ENCODE measurements around the gene IQCK. TPM values are rescaled to one million over a fixed set of nuclear protein-coding genes. Genes with fewer than 3 reads are reported as not detected.

The IQCK gene
- total RNA-seq, 2 donors from 2014 or later = 26.0 to 42.2 TPM

DNA sequence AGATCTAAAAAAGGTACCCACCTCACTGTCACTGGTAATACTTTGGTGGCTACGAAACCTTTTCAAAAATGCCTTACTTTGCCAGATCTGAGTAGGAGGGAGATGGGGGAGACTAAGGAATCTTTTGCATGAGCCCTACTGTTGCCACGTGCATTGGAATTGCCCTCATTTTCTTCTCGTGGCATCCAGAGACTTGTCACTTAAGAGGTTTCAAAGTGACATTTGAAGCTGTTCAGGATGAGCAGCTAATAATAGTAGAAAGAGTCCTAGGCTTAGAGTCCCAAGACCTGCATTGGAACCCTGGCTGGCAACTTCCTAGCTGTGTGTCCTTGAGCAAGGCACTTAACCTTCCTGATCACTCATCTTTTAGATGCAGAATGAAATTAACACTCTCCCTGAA, 123.1 kb downstream of the IQCK start:
- Histone ChIP-seq H3K4me3 (no peak overlapping the region), H3K27ac (no peak overlapping the region), H3K9me3 (no peaks in the 10 kb centered on the region), H3K4me1 (replicated peaks) (no peaks in the 10 kb centered on the region), H3K27me3 (replicated peaks; ENCODE audit: insufficient read depth) (no peaks in the 10 kb centered on the region), H3K36me3 (no peaks in the 10 kb centered on the region)
- WGBS = 79% methylated on average over 3 of the region's 3 CpGs
- intact Hi-C loops (cut with DNase I) = no loop called here
- TF ChIP-seq, protein P1, sequence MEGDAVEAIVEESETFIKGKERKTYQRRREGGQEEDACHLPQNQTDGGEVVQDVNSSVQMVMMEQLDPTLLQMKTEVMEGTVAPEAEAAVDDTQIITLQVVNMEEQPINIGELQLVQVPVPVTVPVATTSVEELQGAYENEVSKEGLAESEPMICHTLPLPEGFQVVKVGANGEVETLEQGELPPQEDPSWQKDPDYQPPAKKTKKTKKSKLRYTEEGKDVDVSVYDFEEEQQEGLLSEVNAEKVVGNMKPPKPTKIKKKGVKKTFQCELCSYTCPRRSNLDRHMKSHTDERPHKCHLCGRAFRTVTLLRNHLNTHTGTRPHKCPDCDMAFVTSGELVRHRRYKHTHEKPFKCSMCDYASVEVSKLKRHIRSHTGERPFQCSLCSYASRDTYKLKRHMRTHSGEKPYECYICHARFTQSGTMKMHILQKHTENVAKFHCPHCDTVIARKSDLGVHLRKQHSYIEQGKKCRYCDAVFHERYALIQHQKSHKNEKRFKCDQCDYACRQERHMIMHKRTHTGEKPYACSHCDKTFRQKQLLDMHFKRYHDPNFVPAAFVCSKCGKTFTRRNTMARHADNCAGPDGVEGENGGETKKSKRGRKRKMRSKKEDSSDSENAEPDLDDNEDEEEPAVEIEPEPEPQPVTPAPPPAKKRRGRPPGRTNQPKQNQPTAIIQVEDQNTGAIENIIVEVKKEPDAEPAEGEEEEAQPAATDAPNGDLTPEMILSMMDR (IDR thresholded peaks at IDR 0.05) = no peak
- TF ChIP-seq POLR2AphosphoS5 (IDR thresholded peaks at IDR 0.05) (no peak), POLR2A (IDR thresholded peaks at IDR 0.05) (no peak)
- no peak for DNase-seq (ENCODE audit: low spot score)

DNA sequence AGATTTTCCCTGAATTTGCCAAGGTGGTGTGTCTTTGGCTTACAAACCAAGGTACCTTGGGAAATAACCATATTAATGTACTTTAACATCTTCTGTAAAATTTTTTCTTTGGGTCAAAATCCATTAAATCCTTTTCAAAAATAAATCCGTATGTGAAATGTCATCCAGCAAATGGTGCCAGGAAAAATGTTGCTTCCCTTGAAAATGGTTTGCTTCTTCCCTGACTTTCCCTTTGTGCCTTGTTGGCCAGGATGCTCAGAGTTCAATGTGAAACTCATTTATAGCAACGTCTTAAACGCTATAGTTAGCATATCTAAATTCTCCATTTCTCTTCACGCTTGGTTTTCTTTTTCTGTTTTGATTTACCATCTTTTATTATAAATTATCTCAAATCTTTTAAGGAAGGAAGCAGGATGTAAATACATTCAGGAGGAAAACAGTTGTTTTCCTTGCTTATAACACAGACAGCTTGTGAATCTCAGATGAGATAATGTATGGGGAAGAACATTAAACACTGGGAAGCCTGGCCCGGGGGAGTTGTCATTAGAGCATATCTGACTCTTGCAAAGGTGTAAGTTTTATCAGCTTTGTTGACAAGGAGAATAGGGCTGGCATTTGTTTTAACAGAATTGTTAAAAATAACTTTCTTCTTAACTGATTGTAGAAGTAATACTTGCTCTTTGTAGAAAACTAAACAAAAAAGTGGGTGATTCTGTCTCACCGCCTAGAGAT, 124.5 kb downstream of the IQCK start:
- 75% methylated on average over 6 of the region's 6 CpGs for WGBS
- Histone ChIP-seq H3K36me3 (no peaks in the 10 kb centered on the region), H3K9me3 (no peaks in the 10 kb centered on the region), H3K27me3 (replicated peaks; ENCODE audit: insufficient read depth) (no peaks in the 10 kb centered on the region), H3K4me1 (replicated peaks) (no peaks in the 10 kb centered on the region), H3K27ac (no peak overlapping the region), H3K4me3 (no peak overlapping the region)
- intact Hi-C loops (cut with DNase I) = no loop called here
- TF ChIP-seq, protein P1 (IDR thresholded peaks at IDR 0.05) = no peak
- TF ChIP-seq POLR2A (IDR thresholded peaks at IDR 0.05) (no peak), POLR2AphosphoS5 (IDR thresholded peaks at IDR 0.05) (no peak)
- DNase-seq (ENCODE audit: low spot score) = no peak

DNA sequence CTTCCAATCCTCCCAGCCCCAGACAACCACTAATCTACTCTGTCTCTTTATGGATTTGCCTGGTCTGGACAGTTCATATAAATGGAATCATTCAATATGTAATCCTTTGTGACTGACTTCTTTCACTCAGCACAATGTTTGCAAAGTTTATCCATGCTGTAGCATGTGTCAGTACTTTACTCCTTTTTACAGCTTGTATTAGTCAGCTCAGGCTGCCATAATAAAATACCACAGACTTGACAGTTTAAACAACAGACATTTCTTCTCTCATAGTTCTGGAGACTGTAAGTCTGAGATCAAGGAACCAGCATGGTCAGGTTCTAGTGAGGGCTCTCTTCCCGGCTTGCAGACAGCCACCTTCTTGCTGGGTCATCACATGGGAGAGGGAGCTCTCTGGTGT, 125.3 kb downstream of the IQCK start:
- intact Hi-C loops (cut with DNase I) = no loop called here
- TF ChIP-seq, protein P1 (IDR thresholded peaks at IDR 0.05) = no peak
- no peak for TF ChIP-seq POLR2A (IDR thresholded peaks at IDR 0.05)
- no peak for DNase-seq (ENCODE audit: low spot score)
- Histone ChIP-seq H3K36me3 (no peaks in the 10 kb centered on the region), H3K27me3 (replicated peaks; ENCODE audit: insufficient read depth) (no peaks in the 10 kb centered on the region), H3K4me1 (replicated peaks) (no peaks in the 10 kb centered on the region), H3K9me3 (no peaks in the 10 kb centered on the region), H3K4me3 (no peak overlapping the region), H3K27ac (no peak overlapping the region)
- WGBS = 94% methylated on average over 1 of the region's 1 CpG

DNA sequence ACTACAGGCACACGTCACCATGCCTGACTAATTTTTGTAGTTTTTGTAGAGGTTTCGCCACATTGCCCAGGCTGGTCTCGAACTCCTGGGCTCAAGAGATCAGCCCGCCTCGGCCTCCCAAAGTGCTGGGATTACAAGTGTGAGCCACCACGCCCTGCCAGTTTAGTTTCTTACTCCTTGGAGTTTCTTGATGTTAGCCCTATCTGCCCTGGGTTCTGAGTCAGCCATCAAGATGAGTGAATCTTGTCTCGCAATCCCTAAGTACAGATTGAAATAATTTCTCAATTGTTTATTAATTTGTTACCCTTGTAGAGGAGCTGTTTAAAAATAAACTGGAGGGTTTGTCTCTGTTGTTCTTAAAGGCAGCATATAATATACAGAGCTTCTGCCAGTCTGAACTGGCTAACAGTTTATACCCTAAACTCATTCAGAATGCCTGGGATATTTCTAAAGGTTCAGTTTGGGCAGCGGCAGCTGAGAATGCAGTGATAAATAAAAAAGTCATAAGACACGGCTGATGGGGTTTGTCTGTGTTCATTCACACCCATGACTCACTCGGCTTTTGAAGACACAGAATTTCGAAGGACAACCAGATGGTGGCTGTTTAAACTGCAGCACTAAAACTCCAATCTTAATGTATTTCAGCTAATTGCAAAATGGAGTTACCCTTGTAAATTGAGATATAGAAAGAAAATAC, 127.0 kb downstream of the IQCK start:
- no peaks in the 10 kb centered on the region for H3K27me3 ChIP-seq (replicated peaks; ENCODE audit: insufficient read depth)
- H3K27ac ChIP-seq = peak overlapping the region; percentile 0 to 5
- intact Hi-C loops (cut with DNase I) = no loop called here
- no peak overlapping the region for H3K4me3 ChIP-seq
- TF ChIP-seq POLR2A (IDR thresholded peaks at IDR 0.05) (no peak), POLR2AphosphoS5 (IDR thresholded peaks at IDR 0.05) (no peak)
- TF ChIP-seq, protein P1 (IDR thresholded peaks at IDR 0.05) = no peak
- H3K9me3 ChIP-seq = no peaks in the 10 kb centered on the region
- WGBS = 78% methylated on average over 11 of the region's 11 CpGs
- no peak for DNase-seq (ENCODE audit: low spot score)
- no peaks in the 10 kb centered on the region for H3K36me3 ChIP-seq
- H3K4me1 ChIP-seq (replicated peaks) = no peaks in the 10 kb centered on the region

DNA sequence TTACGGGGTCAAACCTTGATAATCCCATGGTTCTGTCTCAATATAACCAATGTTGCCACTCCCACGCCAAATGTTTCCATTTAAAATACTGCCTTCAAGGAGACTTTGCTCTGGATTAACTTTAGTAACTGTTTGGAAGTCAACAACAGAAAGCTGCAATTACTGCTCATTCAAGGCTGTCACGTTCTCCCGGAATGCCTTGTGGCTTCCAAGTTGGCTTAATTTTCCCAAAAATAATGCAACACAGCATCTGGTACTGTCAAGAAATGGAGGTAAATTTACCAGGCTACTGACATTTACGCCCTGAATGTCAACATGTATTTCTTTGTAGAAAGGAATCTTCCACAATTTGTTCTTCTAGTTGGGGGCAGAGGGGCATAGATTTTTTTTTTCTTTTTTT, 128.4 kb downstream of the IQCK start:
- no peak overlapping the region for H3K27ac ChIP-seq
- no peak overlapping the region for H3K4me3 ChIP-seq
- intact Hi-C loops (cut with DNase I) = no loop called here
- TF ChIP-seq POLR2AphosphoS5 (IDR thresholded peaks at IDR 0.05) (no peak), POLR2A (IDR thresholded peaks at IDR 0.05) (no peak)
- TF ChIP-seq, protein P1 (IDR thresholded peaks at IDR 0.05) = no peak
- H3K36me3 ChIP-seq = no peaks in the 10 kb centered on the region
- no peaks in the 10 kb centered on the region for H3K27me3 ChIP-seq (replicated peaks; ENCODE audit: insufficient read depth)
- no peaks in the 10 kb centered on the region for H3K9me3 ChIP-seq
- no peaks in the 10 kb centered on the region for H3K4me1 ChIP-seq (replicated peaks)
- no peak for DNase-seq (ENCODE audit: low spot score)
- WGBS = 82% methylated on average over 5 of the region's 5 CpGs
